Embryonic facial prominence (tissue), 1 donor: Measurements from ENCODE around the gene CHORDC1.
"Not testable (repeated sequence)": the region's sequence is repeated elsewhere in the genome, so short reads cannot be mapped to it uniquely, and the experiment has no call there.

Experiments used
- DNase-seq: peaks from one replicate; pipeline ENCODE4 v3.0.0-alpha.2; 2016; ENCODE audit errors: extremely low spot score

Gene CHORDC1

GRCh38 chr11:90222459-90223247 lies at the start of gene CHORDC1:
CHORDC1 (minus strand) TSS chr11:90223049; CDS start chr11:90222954, 95 bp downstream.
- DNase-seq = peak; percentile 59

- DNase-seq = no peak
These were observed 34.3 kb upstream of the CHORDC1 start for GRCh38 chr11:90257158-90257525.

DNA sequence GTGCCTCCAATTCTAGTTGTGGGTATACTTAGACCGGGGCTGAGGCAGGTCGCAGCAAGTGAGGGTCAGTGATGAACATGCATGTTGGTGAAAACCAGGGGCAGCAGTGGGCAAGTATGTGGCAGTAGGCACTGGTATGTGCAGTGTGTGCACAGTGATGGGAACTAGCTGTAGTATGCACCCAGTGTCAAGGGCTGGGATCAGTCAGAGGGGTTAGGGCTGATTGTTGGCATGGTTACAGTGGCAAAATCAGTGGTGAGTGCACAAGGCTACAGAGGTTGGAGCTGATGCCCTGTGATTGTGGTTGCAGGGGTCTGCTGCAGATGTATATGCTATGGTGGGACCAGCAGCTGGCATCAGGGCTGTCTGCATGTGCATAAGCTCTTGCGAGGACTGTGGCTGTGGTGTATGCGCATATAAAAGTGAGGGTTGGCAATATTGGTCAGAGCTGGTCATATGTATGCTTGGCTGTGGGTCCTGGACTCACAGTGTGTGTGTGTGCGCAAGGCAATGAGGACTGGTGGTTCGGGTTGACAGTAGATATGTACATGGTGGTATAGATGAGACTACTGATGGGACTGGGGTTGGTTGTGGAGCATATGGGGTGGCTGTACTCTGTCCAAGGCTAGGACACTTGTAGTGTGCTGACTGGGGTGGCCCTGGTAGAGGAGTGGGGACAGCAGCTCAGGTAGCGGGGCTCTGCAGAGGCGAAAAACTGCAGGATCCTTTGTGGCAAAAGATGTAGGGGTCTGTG lies 33.7 kb upstream of the CHORDC1 start:
- no peak for DNase-seq

GRCh38 chr11:90254065-90254464 lies 31.2 kb upstream of the CHORDC1 start:
- no peak for DNase-seq

DNA sequence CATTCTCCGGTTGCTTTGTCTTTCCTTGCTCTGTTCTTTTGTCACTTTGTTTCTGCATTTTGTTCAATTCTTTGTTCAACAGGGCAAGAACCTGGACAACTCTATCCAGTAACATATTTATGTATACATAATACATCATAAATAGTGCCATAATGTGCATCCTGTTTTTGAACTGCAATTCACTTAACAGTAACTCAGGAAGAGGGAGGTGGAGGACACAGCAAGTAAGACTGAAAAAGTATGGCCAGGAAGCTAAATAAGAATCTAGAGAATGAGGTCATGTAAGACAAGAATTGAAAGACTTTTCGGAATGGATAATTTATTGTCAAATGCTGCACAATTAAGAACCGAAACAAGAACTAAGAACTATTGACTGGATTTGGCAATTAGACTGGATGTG lies 29.2 kb upstream of the CHORDC1 start:
- DNase-seq = no peak

DNA sequence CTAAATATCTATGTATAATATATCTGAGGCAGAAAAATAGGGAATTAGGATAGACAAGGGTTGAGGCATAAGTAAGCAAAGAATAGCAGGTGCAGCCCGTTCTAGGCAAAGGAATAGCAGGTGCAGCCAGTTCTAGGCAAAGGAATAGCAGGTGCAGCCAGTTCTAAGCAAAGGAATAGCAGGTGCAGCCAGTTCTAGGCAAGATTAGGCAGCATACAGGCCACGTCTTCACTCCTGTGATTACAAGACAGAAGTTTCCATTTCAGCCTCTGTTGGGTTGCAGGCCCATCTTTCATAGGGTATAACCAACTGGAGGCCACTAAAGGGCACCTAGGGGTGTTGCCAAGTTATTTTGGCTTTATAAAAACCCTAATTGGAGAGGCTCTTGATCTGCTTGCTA lies 28.8 kb upstream of the CHORDC1 start:
- DNase-seq = no peak

DNA sequence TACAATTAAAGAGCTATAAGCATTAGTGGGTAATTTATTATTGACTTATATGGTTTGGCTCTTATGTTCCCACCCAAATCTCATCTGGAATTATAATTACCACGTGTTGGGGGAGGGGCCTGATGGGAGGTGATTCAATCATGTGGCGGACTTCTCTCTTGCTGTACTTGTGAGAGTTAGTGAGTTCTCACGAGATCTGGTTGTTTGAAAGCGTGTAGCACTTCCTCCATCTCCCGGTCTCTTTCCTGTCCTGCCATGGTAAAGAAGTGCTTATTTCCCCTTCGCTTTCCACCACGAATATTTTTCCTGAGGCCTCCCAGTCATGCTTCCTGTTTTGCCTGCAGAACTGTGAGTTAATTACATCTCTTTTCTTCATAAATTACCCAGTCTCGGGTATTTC lies 28.1 kb upstream of the CHORDC1 start:
- DNase-seq = no peak

GRCh38 chr11:90246468-90246867 lies 23.6 kb upstream of the CHORDC1 start:
- DNase-seq = no peak

DNA sequence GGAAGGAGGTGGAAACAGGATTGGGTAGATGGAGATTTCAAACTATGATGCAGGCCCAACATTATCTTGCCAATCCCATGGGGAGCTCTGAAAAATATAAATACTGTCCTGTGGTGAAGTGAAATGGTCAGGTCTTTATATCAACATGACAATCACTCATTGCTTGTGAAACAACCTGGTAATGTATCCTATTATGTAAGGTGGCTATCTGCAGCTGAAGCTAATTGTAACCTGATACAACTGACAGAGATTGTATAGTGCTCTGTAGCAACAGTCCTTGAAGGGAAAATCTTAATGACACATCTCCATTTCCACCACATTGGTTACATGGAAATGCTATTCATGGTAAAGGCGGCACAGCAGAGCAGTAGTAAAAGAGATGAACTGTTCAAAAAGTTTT lies 20.7 kb upstream of the CHORDC1 start:
- no peak for DNase-seq

DNA sequence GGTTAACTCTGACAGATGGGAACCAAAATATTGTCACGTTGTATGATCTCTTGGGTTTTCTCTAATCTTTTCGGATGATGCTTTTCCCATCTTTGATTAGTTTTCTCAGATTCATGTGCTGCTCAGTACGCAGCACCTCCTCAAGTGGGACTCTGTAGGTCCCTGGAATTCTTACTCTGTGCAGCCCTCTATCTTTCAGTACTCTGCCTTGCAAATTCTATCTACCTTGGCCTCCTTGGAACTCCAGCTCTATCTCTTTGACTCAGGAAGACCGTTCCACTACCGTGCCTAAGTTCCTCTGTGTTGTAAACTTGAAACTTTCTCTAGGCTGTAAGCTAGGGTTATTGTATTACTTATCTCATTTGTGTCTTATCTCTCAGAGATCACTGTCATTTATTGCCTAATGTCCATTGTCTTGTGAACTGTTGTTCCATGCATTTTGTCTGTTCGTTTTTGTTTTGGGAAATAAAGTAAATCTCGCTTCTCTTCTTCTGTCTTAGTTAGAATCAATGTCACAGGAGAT lies 20.1 kb upstream of the CHORDC1 start:
- DNase-seq = no peak

- DNase-seq = no peak
These were observed 18.6 kb upstream of the CHORDC1 start for GRCh38 chr11:90241414-90241813.

GRCh38 chr11:90239967-90240636 lies 17.3 kb upstream of the CHORDC1 start:
- DNase-seq = not testable (repeated sequence)

- DNase-seq = no peak
These were observed 14.2 kb upstream of the CHORDC1 start for GRCh38 chr11:90237004-90237403.

- DNase-seq = no peak
These were observed 12.7 kb upstream of the CHORDC1 start for GRCh38 chr11:90235526-90235925.

DNA sequence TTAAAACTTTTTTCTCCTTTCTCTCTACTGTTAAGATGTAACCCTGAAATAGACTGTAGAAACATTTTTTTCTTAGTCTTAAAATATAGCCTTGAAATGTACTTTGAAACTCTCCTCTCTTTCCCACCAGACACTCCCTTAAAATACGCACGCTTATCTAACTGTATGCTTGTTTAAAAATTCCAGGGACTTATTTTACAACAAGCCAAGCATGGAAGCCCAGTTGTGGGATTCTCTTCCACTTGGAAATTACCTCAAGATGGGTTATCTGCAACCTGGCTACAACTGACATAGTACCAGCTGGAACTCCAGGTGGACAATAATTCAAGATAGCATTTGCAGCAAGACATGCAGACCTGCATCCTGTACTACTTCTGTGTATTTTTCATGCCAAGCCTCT lies 12.1 kb upstream of the CHORDC1 start:
- no peak for DNase-seq

DNA sequence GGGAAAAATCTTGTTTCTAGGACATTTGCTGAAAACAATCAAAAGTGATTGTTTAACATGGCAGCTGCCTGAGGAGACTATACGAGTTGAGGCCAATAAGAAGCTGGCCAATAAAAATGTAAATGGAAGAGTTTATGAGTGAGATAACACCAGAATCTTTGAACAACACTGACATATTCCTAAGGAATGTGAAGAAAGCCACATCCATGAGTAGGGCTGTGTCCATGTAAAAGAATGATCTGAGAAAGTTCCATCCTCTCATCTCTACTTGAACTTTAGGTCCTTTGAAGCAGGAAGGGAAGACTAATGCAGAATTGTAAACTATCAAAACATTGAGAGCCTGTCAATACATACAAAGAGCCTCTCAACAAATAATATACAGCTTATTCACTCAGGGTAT lies 6.9 kb upstream of the CHORDC1 start:
- no peak for DNase-seq

DNA sequence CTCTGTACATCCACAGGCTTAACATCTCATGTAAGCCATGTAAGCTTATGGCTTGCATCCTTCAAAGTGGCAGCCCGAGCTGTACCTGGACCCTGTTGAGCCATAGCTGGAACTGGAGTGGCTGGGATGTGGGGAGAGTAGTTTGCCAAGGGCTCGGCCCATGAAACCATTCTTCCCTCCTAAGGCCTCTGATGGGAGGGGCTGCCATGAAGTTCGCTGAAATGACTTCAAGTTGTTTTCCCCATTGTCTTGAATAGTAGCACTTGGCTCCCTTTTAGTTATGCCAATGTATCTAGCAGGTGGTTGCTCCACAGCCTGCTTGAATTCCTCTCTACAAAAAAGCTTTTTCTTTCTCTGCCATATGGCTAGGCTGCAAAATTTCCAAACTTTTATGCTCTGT lies 5.2 kb upstream of the CHORDC1 start:
- DNase-seq = no peak

DNA sequence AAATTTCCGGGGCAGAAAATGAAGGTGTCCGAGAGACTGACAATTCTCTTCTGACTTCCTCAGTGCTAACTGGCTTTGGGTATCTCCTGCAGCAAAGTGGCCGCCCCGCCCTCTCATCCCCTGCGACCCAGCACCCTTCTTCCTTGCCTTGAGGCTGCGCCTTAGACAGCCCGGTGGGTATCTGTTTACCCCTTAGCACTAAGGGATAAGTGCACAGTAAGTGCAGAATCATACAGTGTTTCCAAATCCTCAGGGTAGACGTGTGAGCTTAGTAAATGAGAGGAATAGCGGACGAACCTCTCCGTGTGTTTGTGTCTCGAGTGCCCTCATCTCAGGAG lies 368 bp upstream of the CHORDC1 start:
- DNase-seq = no peak

- DNase-seq = peak; percentile 8
These were observed 918 bp downstream of the CHORDC1 start for GRCh38 chr11:90221803-90222458.

- no peak for DNase-seq
These were observed 2.5 kb downstream of the CHORDC1 start for GRCh38 chr11:90220391-90220790.

DNA sequence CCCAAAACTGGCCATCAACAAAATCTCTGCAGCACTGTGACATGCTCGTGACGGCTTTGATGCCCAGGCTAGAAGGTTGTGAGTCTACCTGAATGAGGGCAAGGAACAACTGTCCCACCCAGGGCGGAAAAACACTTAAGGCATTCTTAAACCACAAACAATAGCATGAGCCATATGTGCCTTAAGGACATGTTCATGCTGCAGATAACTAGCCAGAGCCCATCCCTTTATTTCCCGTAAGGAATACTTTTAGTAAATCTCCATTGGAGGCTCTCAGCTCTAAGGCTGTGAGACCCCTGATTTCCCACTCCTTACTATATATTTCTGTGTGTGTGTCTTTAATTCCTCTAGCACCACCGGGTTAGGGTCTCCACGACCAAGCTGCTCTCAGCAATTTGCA lies 3.4 kb downstream of the CHORDC1 start:
- no peak for DNase-seq

DNA sequence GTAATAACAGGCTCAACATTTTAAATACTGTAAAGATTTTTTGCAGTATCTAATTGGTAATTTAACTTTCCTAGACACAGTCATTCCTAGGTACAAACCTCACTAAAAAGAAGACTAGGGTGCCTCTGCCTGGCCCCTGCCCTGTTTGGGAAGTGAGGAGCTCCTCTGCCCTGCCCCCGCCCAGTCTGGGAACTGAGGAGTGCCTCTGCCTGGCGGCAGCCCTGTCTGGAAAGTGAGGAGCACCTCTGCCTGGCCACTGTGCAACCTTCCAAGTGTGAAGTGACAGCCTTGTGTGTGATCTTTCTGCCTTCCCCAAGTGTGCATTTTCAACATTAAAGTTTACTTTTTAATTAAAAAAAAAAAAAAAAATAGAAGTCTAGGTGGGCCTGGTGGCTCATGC lies 4.2 kb downstream of the CHORDC1 start:
- DNase-seq = no peak
